Activated T-helper 2 cell treated with anti-CD3 and anti-CD28 coated beads, Interferon-gamma antibody, Interleukin-2, Interleukin-4, amounts not matched to agents 10 μg/mL and 5 μg/mL and 100 μg/mL, durations not matched to agents 14 hours and 24 hours and 36 hours (primary cell): ENCODE results near the gene TMEM87A. TPM values are rescaled to one million over a fixed set of nuclear protein-coding genes. Genes with fewer than 3 reads are reported as not detected.

Experiments used
- DNase-seq: peaks from one replicate; pipeline ENCODE4 v3.0.0; 2021; ENCODE audit warnings: low spot score
- H3K27ac Mint-ChIP-seq: one replicate; pipeline ENCODE4 v1.8.0; 2021; ENCODE audit warnings: mixed read lengths
- H3K27me3 Mint-ChIP-seq: one replicate; pipeline ENCODE4 v1.8.0; 2021; ENCODE audit warnings: low read depth, mixed read lengths
- H3K36me3 Mint-ChIP-seq: one replicate; pipeline ENCODE4 v1.8.0; 2021; ENCODE audit warnings: low read depth, mixed read lengths
- H3K4me1 Mint-ChIP-seq: one replicate; pipeline ENCODE4 v1.8.0; 2021; ENCODE audit warnings: low read depth, mixed read lengths
- H3K4me3 Mint-ChIP-seq: one replicate; pipeline ENCODE4 v1.8.0; 2021; ENCODE audit warnings: low read depth, mild to moderate bottlenecking, moderate library complexity, mixed read lengths
- H3K9me3 Mint-ChIP-seq: one replicate; pipeline ENCODE4 v1.8.0; 2021; ENCODE audit warnings: mixed read lengths
- intact Hi-C: fragments of 100-400 bp; cut with micrococcal nuclease; formaldehyde crosslinking; loops from one replicate; pipeline ENCODE4 v1.15.1; 2023
- total RNA-seq: library from RNA; stranded (reverse); gene quantifications from 2 replicates; pipeline ENCODE4 v1.2.3, GENCODE V29; 2022

Gene TMEM87A
- total RNA-seq, 1 donor from 2014 or later = 34.8 TPM

DNA sequence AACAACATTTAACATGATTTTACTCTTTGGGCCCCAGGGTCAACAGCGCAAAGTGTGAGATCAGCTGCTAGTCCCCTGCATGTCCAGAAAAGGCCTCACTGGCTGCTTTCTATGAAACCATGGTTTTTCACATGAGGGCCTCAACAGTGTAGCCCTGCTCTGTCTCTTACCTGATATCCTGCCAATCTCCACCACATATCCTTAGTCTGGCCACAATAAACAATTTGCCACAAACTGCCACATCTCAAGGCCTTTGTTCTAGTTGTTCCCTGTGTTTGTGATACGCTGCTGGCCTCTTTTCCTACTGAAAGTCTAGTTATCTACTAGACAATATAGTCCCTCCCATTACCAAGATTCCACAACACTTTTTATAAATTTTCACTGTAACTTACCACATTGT lies 82.9 kb downstream of the TMEM87A start:
- Mint-ChIP-seq H3K4me1 (peaks cover 40% of the 10 kb centered on the region), H3K27ac (peak overlapping the region; percentile 53), H3K9me3 (no peaks in the 10 kb centered on the region), H3K4me3 (no peak overlapping the region), H3K27me3 (no peaks in the 10 kb centered on the region), H3K36me3 (peaks cover 74% of the 10 kb centered on the region)
- intact Hi-C loops = loop anchor here (5.0 kb wide), 1 partner anchor 82 kb away; the partner anchor contains the start of genes GANC and TMEM87A
- no peak for DNase-seq

- H3K27me3 Mint-ChIP-seq = no peaks in the 10 kb centered on the region
- peaks cover 85% of the 10 kb centered on the region for H3K36me3 Mint-ChIP-seq
- peaks cover 13% of the 10 kb centered on the region for H3K4me1 Mint-ChIP-seq
- intact Hi-C loops = no loop called here
- H3K27ac Mint-ChIP-seq = no peak overlapping the region
- no peak overlapping the region for H3K4me3 Mint-ChIP-seq
- H3K9me3 Mint-ChIP-seq = no peaks in the 10 kb centered on the region
- DNase-seq = no peak
These were observed 87.4 kb downstream of the TMEM87A start for GRCh38 chr15:42185801-42186200.

- intact Hi-C loops = no loop called here
- Mint-ChIP-seq H3K27me3 (no peaks in the 10 kb centered on the region), H3K36me3 (peaks cover 82% of the 10 kb centered on the region), H3K9me3 (no peaks in the 10 kb centered on the region), H3K4me3 (no peak overlapping the region), H3K27ac (no peak overlapping the region), H3K4me1 (peaks cover 5% of the 10 kb centered on the region)
- no peak for DNase-seq
These were observed 88.5 kb downstream of the TMEM87A start for GRCh38 chr15:42184736-42185135.

DNA sequence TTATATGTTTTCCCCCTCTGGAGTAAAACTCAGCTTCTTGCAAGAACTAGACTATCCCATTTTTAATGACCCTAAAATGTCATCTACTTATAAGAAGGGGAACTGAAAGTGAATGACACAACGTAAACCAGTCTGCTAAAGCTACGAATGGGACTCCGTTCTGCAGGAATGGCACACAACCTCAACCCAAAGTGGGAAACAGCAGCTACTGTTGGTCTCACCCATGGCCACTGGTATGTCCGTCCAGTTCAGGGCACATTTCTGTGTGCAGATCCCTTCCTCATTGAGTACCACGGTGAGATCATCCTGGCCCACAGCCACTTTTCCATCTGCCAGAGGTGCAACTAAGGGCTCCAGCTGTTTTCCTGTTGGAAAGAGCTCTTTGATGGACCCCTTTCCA lies 88.9 kb downstream of the TMEM87A start:
- no peak overlapping the region for H3K4me3 Mint-ChIP-seq
- no peak overlapping the region for H3K27ac Mint-ChIP-seq
- no peak for DNase-seq
- H3K27me3 Mint-ChIP-seq = no peaks in the 10 kb centered on the region
- H3K4me1 Mint-ChIP-seq = peaks cover 5% of the 10 kb centered on the region
- intact Hi-C loops = no loop called here
- H3K36me3 Mint-ChIP-seq = peaks cover 82% of the 10 kb centered on the region
- no peaks in the 10 kb centered on the region for H3K9me3 Mint-ChIP-seq

DNA sequence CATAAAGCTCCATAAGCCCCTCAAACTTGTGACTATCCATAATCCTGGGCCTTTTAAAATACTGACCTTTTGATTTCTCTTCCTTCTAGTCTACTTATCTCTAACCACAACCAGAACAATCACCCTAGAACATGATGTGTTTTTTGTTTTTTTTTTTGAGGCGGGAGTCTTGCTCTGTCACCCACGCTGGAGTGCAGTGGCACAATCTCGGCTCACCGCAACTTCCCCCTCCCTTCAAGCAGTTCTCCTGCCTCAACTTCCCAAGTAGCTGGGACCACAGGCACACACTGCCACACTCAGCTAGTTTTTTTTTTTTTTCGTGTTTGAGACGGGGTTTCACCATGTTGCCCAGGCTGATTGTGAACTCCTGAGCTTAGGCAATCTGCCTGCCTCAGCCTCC lies 90.3 kb downstream of the TMEM87A start:
- intact Hi-C loops = no loop called here
- no peak overlapping the region for H3K4me3 Mint-ChIP-seq
- H3K4me1 Mint-ChIP-seq = no peaks in the 10 kb centered on the region

DNA sequence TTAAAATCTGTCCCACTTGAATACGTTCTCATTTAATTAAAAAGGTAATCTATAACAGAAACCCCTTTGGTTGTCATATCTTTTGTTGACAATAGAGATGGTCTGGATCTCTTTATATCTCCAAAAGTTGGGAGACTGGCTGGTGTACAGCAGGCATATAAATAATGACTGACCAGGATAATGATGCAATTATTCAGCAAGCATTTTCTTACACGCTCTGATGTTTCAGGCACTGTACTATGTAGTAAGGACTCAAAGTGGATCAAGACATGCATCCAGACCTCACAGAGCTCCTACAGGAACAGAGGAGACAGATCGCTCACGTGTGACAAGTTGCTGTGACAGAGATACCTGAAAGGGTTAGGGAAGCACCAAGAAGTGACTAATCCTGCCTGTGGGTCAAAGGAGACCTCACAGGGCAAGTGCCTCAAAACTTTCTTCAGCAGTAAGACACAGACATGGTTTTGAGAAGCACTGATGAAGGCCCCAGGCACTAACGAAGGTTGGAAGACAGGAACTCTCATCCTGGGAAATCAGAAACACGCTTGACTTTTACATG lies 90.8 kb downstream of the TMEM87A start:
- Mint-ChIP-seq H3K4me3 (no peak overlapping the region), H3K4me1 (no peaks in the 10 kb centered on the region), H3K9me3 (no peaks in the 10 kb centered on the region), H3K36me3 (peaks cover 74% of the 10 kb centered on the region), H3K27ac (no peak overlapping the region), H3K27me3 (no peaks in the 10 kb centered on the region)
- no peak for DNase-seq
- intact Hi-C loops = no loop called here

More for the DNA sequence above, 90.3 kb downstream of the TMEM87A start:
- H3K36me3 Mint-ChIP-seq = peaks cover 77% of the 10 kb centered on the region
- H3K9me3 Mint-ChIP-seq = no peaks in the 10 kb centered on the region
- H3K27ac Mint-ChIP-seq = no peak overlapping the region
- no peak for DNase-seq
- H3K27me3 Mint-ChIP-seq = no peaks in the 10 kb centered on the region

DNA sequence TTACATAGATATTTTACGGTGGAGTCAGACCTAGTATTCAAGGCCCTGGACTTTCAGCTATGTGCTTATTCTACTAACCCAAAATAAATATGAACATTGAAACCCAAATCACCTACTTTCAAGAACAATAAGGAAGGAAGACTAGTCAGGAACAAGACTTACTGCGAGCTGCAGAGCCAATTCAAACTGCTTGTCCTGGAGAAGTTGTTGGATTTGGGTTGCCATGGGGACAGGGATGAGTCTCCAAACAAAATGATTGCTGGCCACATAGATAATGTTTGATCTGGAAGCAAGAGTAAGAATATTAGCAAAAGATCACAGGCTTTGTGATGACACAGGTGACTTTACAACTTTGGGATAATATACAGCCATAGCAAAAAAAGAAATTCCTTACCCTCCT lies 95.2 kb downstream of the TMEM87A start:
- intact Hi-C loops = no loop called here
- H3K4me3 Mint-ChIP-seq = no peak overlapping the region
- H3K27me3 Mint-ChIP-seq = no peaks in the 10 kb centered on the region
- H3K27ac Mint-ChIP-seq = no peak overlapping the region
- H3K36me3 Mint-ChIP-seq = peaks cover 61% of the 10 kb centered on the region
- no peaks in the 10 kb centered on the region for H3K9me3 Mint-ChIP-seq
- no peak for DNase-seq
- H3K4me1 Mint-ChIP-seq = no peaks in the 10 kb centered on the region

DNA sequence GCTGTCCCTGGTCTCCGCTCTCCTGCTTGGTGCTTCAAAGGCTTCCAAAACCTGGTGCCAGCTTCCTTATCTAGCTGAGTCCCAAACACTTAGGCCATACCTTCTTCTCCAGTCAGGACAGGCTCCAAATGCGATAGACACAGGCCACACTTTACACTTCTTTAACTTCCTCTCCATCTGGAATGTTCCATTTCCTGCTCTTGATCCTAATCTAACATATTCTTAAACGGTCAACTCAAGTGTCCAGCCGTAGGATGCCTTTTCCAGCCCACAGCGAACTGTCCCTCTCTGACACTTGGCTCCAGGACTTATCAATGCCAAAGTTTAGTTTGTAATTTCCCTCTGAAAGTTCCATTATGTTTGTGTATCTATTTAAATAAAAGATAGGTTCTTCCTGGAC lies 97.6 kb downstream of the TMEM87A start:
- no peaks in the 10 kb centered on the region for H3K9me3 Mint-ChIP-seq
- peaks cover 14% of the 10 kb centered on the region for H3K4me1 Mint-ChIP-seq
- H3K27me3 Mint-ChIP-seq = no peaks in the 10 kb centered on the region
- peak overlapping the region; percentile 50 for H3K27ac Mint-ChIP-seq
- DNase-seq = no peak
- H3K36me3 Mint-ChIP-seq = peaks cover 66% of the 10 kb centered on the region
- no peak overlapping the region for H3K4me3 Mint-ChIP-seq
- intact Hi-C loops = no loop called here

DNA sequence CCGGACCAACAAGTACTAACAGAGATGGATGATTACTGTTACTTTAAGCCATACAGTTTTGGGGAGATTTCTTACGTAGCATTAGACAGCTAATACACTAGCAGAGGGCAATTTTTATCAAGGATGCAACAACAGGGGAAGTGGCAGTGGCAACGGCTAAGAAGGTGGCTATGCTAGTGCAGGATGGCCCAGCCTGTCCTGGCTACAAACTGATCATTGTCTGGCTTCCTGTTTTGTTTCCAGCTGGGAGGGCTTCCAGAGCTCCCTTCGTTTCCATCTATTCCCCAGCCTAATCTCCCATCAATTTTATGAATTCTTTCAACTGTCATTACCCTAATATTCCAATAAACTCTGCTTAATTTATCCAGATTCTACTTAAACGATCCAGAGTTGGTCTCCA lies 100.8 kb downstream of the TMEM87A start:
- peaks cover 66% of the 10 kb centered on the region for H3K36me3 Mint-ChIP-seq
- H3K4me1 Mint-ChIP-seq = peaks cover 14% of the 10 kb centered on the region
- H3K27me3 Mint-ChIP-seq = no peaks in the 10 kb centered on the region
- no peaks in the 10 kb centered on the region for H3K9me3 Mint-ChIP-seq
- no peak overlapping the region for H3K4me3 Mint-ChIP-seq
- DNase-seq = no peak
- H3K27ac Mint-ChIP-seq = peak overlapping the region; percentile 39
- intact Hi-C loops = no loop called here

DNA sequence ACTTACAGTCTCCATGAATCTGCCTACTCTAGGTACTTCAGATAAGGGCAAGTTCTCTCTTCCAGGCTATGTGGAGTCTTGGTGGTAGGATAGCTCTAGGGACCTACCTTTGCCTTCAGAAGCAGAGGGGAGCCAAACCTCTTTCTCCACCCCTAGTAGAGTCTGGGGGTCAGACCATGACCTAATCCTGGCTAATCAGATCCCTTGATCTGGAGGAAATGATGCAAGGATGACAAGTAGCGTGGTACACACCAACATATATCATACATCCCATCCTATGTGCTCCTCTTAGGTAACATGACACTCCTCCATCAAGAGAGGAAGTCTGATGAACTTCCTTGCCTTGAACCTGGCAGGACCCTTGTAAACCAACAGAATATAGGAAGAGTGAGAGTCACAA lies 101.4 kb downstream of the TMEM87A start:
- Mint-ChIP-seq H3K4me1 (peaks cover 14% of the 10 kb centered on the region), H3K9me3 (no peaks in the 10 kb centered on the region), H3K36me3 (peaks cover 68% of the 10 kb centered on the region), H3K4me3 (no peak overlapping the region), H3K27ac (peak overlapping the region; percentile 6), H3K27me3 (no peaks in the 10 kb centered on the region)
- DNase-seq = no peak
- intact Hi-C loops = no loop called here

GRCh38 chr15:42171122-42171521 lies 102.1 kb downstream of the TMEM87A start:
- Mint-ChIP-seq H3K4me1 (peaks cover 14% of the 10 kb centered on the region), H3K4me3 (no peak overlapping the region), H3K27ac (peak overlapping the region; percentile 6), H3K27me3 (no peaks in the 10 kb centered on the region), H3K9me3 (no peaks in the 10 kb centered on the region), H3K36me3 (peaks cover 75% of the 10 kb centered on the region)
- no peak for DNase-seq
- intact Hi-C loops = no loop called here

- H3K4me3 Mint-ChIP-seq = no peak overlapping the region
- no peaks in the 10 kb centered on the region for H3K9me3 Mint-ChIP-seq
- no peak for DNase-seq
- H3K27me3 Mint-ChIP-seq = no peaks in the 10 kb centered on the region
- intact Hi-C loops = no loop called here
- H3K4me1 Mint-ChIP-seq = peaks cover 4% of the 10 kb centered on the region
- no peak overlapping the region for H3K27ac Mint-ChIP-seq
- peaks cover 79% of the 10 kb centered on the region for H3K36me3 Mint-ChIP-seq
These were observed 106.8 kb downstream of the TMEM87A start for GRCh38 chr15:42166225-42166940.

DNA sequence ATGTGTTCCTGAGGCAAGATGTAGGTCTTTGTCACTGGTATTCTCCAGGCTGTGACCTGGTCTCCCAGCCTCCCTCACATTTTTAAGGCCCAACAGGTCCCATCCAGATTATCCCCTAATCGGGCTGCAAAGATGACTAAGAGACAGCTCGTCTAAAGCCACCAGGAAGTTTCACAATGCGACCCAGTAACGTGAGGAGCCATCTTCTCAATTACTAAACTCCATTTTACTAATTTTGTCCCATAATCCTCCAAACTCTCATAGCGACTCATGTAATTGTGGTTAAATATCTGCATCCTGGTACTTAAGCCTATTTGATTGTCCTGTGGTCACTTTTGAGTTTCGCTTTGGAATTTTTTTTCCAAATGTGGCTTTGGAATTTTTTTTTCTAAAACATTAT lies 108.1 kb downstream of the TMEM87A start:
- no peaks in the 10 kb centered on the region for H3K9me3 Mint-ChIP-seq
- no peaks in the 10 kb centered on the region for H3K4me1 Mint-ChIP-seq
- no peaks in the 10 kb centered on the region for H3K27me3 Mint-ChIP-seq
- intact Hi-C loops = no loop called here
- H3K27ac Mint-ChIP-seq = no peak overlapping the region
- H3K4me3 Mint-ChIP-seq = no peak overlapping the region
- H3K36me3 Mint-ChIP-seq = peaks cover 72% of the 10 kb centered on the region
- DNase-seq = no peak
